Measurements from ENCODE around the gene ALG1.
A peak's percentile ranks its signal among the peaks of the same experiment; 100 is the strongest.
"Not testable (repeated sequence)": the region's sequence is repeated elsewhere in the genome, so short reads cannot be mapped to it uniquely, and the experiment has no call there.

ALG1 gene

DNA sequence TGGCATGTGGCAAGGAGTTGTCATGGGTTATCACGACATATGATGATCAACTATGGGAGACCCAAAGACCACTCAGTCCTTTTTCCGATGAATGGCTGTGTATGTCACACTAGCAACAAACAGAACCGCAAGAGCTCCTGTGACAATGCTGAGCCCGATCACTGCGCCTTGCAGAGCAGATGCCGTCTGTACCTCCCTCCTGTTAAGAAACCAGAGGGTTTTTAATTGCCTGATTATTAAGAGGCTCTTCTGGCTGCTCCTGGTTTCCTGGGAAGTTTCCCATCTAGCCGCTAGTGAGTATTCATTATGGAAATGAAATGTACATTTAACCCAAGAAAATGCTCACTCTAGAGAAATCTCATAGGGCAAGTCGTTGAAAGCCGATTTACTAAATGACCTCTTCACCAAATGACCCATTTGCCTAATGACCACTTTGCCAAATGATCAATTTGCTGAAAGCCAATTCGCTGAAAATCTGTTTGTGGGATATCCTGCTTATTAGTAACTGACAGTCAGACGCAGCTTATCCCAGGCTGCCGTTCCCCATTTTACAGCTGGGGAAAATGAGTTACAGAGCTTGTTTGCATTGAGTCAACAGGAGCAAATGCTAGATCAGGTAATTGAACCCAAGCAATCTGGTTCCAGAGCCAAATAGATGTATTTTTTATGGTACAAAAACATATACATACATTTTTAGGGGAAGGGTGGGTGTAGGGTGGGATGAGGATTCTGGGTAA, 31.8 kb downstream of the ALG1 start:
- not testable (repeated sequence) for DNase-seq

DNA sequence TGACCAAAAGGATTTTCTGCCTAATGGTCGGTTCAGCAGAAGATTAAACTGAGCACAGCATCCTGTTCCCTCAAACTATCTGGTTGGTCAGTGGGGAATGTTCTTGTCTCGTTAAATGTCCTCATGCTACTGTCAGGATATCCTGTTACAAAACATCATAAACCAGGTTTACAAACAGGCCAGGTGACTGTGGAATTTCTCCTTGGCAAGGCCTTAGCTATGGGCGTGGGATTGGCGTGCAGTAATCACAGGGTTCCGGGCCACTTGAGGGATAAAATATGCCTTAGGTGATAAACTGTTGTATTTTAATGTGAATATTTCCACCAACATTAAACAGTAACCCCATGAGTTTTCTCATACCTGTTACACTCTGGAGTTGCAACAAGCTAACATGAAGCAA, 33.4 kb downstream of the ALG1 start:
- DNase-seq: not testable (repeated sequence)

DNA sequence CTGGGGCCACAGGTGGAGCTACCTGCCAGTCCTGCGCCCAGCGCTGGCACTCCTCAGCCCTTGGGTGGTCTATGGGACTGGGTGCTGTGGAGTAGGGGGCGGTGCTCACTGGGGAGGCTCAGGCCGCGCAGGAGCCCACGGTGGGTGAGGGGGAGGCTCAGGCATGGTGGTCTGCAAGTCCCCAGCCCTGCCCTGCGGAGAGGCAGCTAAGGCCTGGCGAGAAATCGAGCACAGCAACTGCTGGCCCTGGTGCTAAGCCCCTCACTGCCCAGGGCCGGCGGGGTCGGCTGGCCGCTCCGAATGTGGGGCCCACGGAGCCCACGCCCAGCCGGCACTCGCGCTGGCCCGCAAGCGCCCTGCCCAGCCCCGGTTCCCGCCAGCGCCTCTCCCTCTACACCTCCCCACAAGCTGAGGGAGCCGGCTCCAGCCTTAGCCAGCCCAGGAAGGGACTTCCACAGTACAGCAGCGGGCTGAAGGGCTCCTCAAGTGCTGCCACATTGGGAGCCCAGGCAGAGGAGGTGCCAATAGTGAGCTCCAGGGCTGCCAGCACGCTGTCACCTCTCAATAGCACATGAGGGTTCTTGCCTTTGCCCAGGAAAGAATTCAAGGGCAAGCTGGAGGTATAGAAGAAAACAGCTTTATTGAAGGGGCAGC, 37.0 kb downstream of the ALG1 start:
- DNase-seq: no peak

DNA sequence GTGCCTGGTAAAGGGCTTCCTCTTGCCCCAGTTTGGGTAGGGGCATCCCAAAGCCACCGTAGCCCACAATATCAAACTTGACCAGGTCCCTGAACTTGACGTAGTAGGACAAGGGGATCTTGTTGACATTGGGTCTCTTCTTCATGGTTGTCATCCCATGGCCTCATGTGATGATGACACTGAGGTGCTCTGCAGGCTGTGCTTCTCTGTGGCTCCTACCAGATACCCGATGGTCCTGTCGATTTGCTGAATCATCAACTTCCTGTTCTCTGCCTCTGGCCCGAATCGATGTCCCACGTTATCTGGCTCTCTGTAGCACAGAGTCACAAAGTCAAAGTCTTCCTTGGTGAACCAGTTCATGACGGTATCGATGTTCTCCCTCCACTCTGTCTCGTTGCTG, 39.3 kb downstream of the ALG1 start:
- DNase-seq: not testable (repeated sequence)

DNA sequence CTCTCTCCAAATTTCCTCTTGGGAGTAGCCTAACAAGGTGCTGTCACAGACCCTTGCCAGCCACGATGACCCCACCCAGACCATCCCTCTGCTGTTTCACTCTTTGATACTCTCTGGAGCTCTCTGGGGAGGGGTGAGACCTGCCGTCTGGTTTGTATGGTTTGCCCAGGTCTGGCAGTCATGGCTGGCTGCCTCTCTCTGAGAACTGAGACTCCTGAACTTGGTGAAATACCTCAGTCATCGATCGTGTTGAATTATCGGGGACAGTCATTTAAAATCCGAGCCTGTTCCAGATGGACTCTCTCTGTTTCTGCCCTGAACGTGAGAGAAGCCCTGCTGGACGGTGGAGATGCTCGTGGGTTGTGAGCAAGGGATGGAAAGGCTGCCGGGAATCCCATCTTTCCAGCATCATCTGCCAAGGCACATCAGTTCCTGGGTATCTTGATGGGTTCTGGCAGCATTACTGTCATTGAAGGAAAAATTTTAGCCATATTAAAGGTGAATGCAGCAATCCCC, 45.2 kb downstream of the ALG1 start:
- DNase-seq: not testable (repeated sequence)

DNA sequence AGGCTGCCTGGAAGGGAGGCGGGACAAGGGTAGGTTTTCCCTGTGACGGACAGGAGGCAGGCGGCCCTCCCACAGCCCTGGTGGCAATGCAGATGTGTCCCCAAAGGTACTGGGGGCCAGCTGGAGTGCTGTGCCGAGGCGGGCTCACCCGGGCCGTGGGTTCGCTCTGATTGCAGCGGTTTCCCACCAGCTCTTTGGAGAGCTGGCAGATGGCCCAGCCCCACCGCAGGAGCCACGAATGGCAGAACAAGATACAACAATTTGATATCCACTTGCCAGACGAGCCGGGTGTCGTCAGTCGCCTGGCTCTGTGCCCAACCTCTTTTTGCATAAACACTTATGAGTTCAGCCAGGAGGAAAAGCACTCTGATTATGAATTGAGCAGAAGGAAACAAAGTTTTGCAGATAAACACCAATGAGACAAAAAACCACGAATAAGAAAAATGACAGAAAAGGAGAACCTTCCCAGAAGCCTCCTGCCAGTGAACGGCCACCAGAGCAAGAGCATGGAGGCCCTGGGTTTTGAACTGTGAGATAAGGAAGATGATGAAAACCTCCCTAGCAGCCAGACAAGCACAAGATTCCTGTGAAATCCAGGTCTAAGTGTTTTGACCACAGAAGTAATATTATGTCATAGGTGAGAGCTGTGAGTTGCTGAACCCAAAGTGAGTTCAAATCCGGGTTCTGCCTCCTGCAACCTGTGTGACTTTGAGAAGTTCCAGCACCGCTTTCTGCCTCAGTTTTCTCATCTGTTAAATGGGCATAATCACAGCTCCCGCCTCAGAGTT, 45.9 kb downstream of the ALG1 start:
- peak; percentile 41 for DNase-seq

DNA sequence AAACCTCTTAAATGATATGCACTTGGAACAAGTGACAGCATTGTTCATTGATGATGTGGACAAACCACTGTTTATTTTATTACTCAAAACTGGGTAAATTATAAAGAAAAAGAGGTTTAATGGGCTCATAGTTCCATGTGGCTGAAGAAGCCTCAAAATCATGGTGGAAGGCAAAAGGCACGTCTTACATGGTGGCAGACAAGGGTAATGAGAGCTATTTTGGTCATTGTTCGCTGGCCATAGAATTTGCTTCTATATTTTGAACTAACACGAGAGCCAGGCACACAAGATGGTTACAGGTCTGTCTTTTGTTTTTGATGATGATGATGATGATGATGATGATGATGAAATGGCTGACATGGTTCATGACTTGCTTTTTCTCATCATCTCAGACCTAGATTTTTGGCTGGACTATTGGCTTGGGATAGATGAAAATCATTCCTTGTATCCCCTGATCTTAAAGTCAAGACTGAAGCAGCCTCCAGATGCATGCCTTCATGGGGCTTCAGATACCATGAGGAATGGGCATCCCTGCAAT, 59.9 kb downstream of the ALG1 start:
- not testable (repeated sequence) for DNase-seq

DNA sequence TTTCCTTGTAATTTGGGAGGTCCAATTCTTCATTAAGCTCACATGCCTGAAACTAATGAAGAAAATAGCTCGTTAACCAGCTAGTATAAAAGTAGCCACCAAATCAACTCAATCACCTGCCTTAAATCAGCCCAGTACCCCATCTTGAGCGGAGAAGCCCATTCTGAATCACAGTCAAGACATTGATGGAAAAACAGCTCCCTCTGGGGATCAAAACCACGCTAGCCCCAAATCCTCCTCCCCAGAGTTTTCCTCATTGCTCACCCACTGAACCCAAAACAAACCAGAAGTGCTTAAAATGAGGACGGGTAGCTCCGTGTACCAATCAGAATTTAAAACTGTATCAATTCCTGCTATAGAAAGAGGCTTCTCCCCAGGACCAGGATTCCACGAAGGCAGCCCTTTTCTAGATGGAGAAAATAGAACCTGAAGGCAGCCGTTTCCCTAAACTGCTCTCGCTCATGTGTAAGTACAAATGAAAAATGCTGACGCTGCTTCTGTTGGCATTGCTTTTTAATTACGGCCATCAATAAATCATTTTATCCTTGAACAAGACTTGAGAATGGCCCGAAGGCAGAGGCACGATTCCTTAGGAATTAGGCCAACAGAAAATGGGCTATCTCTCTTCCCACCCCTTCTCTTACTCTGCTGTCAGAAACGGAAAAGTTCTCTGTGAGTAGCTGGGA, 61.4 kb downstream of the ALG1 start:
- not testable (repeated sequence) for DNase-seq

DNA sequence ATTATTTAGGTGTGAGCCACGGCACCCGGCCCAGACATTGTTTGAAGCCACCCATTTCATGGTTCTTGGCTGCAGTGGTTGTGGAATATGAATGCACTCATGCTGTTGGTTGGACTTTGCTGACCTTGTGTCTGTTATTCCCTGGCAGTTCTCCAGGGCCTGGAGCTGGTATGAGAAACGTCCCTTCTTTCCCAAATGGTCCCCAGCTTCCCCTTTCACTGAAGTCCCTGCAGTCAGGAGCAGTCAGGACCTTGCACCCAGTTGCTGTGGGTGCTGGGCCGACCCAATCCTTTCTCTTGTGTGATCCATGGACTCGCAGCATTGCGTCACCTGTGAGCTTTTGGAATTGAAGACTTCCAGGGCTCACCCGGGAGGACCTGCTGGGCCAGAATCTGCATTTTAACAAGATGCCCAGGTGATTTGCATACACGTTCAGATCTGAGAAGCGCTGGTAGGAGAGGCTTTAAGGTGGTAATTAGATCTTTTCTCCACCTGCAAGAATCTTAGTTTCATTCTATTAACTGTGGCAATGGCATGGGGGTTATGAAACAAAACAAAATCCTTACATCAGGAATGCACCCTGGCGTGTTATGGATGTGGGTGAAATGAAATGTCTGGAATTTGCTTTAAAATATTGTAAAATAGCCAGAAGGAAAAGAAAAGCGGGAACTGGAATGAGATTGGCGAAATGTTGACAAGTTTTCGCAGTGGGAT, 63.3 kb downstream of the ALG1 start:
- not testable (repeated sequence) for DNase-seq
